ENCODE results near the gene INAVA. TPM values are rescaled to one million over a fixed set of nuclear protein-coding genes. Genes with fewer than 3 reads are reported as not detected.
"Not testable (repeated sequence)": the region's sequence is repeated elsewhere in the genome, so short reads cannot be mapped to it uniquely, and the experiment has no call there.

Gene INAVA
- total RNA-seq, 2 donors from 2014 or later = not detected

DNA sequence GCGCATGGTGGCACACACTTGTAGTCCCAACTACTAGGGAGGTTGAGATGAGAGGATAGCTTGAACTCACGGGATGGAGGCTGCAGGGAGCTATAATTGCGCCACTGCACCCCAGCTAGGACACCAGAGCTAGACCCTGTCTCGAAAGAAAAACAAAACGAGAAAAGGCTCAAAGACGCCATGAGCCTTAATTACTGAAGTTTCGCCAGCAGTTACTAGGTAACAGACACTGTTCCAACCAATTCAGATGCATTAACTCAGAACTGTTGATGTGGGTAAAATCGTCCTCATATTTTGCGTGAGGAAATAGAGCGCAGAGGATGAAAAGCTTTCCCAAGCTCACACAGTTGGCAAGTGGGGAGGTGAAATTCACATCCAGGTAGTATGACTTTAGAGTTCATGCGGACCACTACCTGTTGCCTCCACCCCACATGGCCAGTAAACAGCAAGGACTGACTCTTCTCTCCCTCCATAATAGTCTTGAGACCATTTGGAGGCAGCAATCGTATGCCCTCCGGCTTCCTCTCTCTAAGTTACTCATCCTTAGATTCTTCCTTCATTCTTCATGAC lies 40.1 kb downstream of the INAVA start:
- Histone ChIP-seq H3K36me3 (no peaks in the 10 kb centered on the region), H3K4me3 (no peak overlapping the region), H3K9me3 (no peaks in the 10 kb centered on the region), H3K27ac (no peak overlapping the region), H3K27me3 (no peaks in the 10 kb centered on the region), H3K4me1 (no peaks in the 10 kb centered on the region)
- DNase-seq (ENCODE audit: low spot score) = no peak
- TF ChIP-seq, protein P1, sequence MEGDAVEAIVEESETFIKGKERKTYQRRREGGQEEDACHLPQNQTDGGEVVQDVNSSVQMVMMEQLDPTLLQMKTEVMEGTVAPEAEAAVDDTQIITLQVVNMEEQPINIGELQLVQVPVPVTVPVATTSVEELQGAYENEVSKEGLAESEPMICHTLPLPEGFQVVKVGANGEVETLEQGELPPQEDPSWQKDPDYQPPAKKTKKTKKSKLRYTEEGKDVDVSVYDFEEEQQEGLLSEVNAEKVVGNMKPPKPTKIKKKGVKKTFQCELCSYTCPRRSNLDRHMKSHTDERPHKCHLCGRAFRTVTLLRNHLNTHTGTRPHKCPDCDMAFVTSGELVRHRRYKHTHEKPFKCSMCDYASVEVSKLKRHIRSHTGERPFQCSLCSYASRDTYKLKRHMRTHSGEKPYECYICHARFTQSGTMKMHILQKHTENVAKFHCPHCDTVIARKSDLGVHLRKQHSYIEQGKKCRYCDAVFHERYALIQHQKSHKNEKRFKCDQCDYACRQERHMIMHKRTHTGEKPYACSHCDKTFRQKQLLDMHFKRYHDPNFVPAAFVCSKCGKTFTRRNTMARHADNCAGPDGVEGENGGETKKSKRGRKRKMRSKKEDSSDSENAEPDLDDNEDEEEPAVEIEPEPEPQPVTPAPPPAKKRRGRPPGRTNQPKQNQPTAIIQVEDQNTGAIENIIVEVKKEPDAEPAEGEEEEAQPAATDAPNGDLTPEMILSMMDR (IDR thresholded peaks at IDR 0.05) = no peak

DNA sequence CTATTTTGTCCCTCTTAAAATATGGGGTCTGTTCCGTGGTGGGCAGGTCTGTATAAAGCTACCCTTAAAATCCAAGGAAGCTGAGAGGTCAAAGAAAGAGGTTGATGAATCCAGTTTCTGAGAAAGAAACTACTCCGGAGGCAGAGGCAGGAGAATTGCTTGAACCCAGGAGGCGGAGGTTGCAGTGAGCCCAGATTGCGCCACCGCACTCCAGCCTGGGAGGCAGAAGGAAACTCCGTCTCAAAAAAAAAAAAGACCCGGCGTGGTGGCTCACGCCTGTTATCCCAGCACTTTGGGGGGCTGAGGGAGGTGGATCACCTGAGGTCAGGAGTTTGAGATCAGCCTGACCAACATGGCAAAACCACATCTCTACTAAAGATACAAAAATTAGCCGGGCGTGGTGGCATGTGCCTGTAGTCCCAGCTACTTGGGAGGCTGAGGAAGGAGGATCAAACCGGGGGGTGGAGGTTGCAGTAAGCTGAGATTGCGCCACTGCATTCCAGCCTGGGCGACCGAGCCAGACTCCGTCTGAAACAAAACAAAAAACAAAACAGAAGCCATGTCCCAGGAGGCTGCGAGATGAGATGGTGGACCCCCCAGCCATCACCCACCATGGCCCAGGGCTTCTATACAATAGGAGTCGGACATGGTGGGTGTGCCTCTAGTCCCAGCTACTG lies 40.7 kb downstream of the INAVA start:
- H3K4me3 ChIP-seq; H3K27me3 ChIP-seq; DNase-seq (ENCODE audit: low spot score); H3K36me3 ChIP-seq; H3K27ac ChIP-seq; H3K9me3 ChIP-seq; H3K4me1 ChIP-seq: not testable (repeated sequence)

DNA sequence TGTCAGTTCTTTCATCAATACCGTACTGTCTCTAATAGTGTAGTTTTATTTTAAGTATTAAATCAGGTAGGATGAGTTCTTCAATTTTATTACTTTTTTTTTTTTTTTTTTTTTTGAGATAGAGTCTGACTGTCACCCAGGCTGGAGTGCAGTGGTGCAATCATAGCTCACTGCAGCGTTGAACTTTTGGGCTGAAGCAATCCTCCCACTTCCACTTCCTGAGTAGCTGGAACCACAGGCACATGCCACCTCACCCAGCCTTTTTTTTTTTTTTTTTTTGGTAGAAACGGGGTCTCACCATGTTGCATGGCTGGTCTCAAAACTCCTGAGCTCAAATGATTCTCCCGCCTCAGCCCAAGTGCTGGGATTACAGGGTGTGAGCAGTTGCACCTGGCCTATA lies 44.3 kb downstream of the INAVA start:
- Histone ChIP-seq H3K9me3 (peaks cover 0 to 4% of the 10 kb centered on the region in 2 donors), H3K4me3 (no peak overlapping the region), H3K27me3 (no peaks in the 10 kb centered on the region), H3K27ac (no peak overlapping the region), H3K4me1 (no peaks in the 10 kb centered on the region), H3K36me3 (no peaks in the 10 kb centered on the region)
- no peak for DNase-seq (ENCODE audit: low spot score)
- TF ChIP-seq, protein P1 (IDR thresholded peaks at IDR 0.05) = no peak

DNA sequence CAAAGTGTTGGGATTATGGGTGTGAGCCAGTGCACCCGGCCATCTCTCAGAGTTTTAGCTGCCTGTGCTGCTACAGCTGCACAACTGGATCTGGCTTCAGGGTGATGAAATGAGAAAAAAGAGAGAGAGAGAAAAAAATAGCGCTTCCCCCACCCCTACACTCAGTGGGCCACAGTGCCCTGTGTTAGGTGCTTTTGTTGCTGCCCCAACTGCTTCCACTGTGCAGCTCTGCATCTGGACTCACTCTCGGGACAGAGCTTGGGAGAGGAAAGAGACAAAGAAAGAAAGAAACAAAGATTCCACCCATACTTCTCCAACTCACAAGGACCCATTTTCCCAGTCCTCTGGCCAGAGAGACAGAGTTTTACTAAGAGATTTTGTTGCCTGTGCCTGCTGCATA lies 50.4 kb downstream of the INAVA start:
- TF ChIP-seq, protein P1 (IDR thresholded peaks at IDR 0.05) = no peak
- Histone ChIP-seq H3K36me3 (no peaks in the 10 kb centered on the region), H3K4me1 (no peaks in the 10 kb centered on the region), H3K27ac (no peak overlapping the region), H3K9me3 (peaks cover 0 to 13% of the 10 kb centered on the region in 2 donors), H3K27me3 (no peaks in the 10 kb centered on the region), H3K4me3 (no peak overlapping the region)
- no peak for DNase-seq (ENCODE audit: low spot score)

DNA sequence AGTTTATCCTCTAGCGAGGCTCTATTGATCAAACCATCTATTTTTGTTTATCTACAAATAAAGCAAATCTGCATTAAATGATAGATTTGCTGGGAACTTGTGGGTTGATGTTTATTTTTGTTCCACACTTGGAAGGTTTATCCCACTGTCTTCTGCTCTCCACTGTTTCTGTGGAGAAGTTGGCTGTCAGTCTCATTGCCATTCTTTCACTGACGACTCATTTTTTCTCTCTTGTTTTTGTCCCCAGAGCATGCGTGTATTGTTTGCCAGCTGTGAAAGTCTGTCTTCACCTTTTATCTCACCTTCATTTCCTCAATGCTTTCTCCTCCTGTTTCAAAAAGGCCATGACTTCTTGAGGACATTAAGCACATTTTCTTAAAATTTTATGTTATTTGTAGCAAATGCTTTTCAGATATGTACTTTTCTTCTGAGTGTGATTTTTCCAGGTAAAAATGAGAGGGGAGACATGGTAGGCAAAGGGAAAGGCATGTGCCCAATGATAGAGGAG lies 52.4 kb downstream of the INAVA start:
- Histone ChIP-seq H3K27me3 (no peaks in the 10 kb centered on the region), H3K4me1 (no peaks in the 10 kb centered on the region), H3K27ac (no peak overlapping the region), H3K36me3 (no peaks in the 10 kb centered on the region), H3K4me3 (no peak overlapping the region), H3K9me3 (peaks cover 0 to 10% of the 10 kb centered on the region in 2 donors)
- TF ChIP-seq, protein P1 (IDR thresholded peaks at IDR 0.05) = no peak
- DNase-seq (ENCODE audit: low spot score) = no peak

DNA sequence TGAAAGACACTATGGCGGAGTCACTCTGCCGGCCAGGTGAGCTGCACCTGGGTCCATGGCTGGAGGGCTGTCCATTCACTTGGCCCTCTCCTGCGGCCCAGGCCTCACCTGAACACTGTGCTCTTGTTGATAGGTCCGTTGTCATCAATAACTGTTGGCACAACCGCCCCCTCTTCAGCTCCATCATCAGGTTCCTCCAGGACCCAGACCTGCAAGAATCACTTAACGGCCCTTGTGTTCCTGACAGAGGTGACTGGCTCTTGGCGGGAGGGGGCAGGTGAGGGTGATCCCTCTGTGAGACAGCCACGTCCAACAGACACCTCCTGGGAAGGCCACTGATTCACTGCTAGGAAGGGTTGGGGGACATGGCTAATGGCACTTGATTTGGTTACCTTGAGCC lies 54.9 kb downstream of the INAVA start:
- H3K9me3 ChIP-seq = peaks cover 0 to 10% of the 10 kb centered on the region in 2 donors
- TF ChIP-seq, protein P1 (IDR thresholded peaks at IDR 0.05) = no peak
- H3K27ac ChIP-seq = no peak overlapping the region

More for the DNA sequence above, 54.9 kb downstream of the INAVA start:
- DNase-seq (ENCODE audit: low spot score) = no peak
- Histone ChIP-seq H3K4me3 (no peak overlapping the region), H3K36me3 (no peaks in the 10 kb centered on the region), H3K27me3 (no peaks in the 10 kb centered on the region), H3K4me1 (no peaks in the 10 kb centered on the region)

All from right atrium auricular region (tissue), 2 donors.